ENCODE measurements around the gene FAM177B. TPM values are rescaled to one million over a fixed set of nuclear protein-coding genes. Genes with fewer than 3 reads are reported as not detected.

Gene FAM177B
- total and polyA plus RNA-seq, 2 donors (not counting 1 experiment from before 2014, with no cell fraction given) = not detected

GRCh38 chr1:222754366-222755139 is 17.6 kb downstream of the FAM177B start:
- Histone ChIP-seq H3K4me1 (ENCODE audit: control insufficient read depth, extremely low read depth, insufficient read depth, low read length) (peaks cover 2% of the 10 kb centered on the region), H3K4me3 (replicated peaks in 1 of 4; ENCODE audit: control extremely low read depth in 1 of 4, insufficient read depth in 1 of 4, low read depth in 3 of 4, low read length in 4 of 4) (no peak overlapping the region), H4K20me1 (ENCODE audit: control insufficient read depth, extremely low read depth, insufficient read depth, low read length) (no peaks in the 10 kb centered on the region), H3K36me3 (ENCODE audit: control insufficient read depth, insufficient read depth, low read length) (no peaks in the 10 kb centered on the region), H2AFZ (ENCODE audit: low read length) (no peak overlapping the region), H3K9me3 (ENCODE audit: control insufficient read depth, insufficient read depth, low read depth, low read length) (no peaks in the 10 kb centered on the region), H3K27me3 (ENCODE audit: control insufficient read depth, insufficient read depth, low read length) (no peaks in the 10 kb centered on the region), H3K27ac (ENCODE audit: insufficient read depth, low read length) (peak overlapping the region; percentile 36), H3K79me2 (ENCODE audit: control insufficient read depth, insufficient read depth, low read length) (no peaks in the 10 kb centered on the region), H3K9ac (ENCODE audit: insufficient read depth, low read length) (no peak overlapping the region), H3K4me2 (ENCODE audit: extremely low read depth, insufficient read depth, low read length) (peak overlapping the region; percentile 66)
- TF ChIP-seq, protein P1, sequence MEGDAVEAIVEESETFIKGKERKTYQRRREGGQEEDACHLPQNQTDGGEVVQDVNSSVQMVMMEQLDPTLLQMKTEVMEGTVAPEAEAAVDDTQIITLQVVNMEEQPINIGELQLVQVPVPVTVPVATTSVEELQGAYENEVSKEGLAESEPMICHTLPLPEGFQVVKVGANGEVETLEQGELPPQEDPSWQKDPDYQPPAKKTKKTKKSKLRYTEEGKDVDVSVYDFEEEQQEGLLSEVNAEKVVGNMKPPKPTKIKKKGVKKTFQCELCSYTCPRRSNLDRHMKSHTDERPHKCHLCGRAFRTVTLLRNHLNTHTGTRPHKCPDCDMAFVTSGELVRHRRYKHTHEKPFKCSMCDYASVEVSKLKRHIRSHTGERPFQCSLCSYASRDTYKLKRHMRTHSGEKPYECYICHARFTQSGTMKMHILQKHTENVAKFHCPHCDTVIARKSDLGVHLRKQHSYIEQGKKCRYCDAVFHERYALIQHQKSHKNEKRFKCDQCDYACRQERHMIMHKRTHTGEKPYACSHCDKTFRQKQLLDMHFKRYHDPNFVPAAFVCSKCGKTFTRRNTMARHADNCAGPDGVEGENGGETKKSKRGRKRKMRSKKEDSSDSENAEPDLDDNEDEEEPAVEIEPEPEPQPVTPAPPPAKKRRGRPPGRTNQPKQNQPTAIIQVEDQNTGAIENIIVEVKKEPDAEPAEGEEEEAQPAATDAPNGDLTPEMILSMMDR (conservative IDR thresholded peaks at IDR 0.05 in 1 of 2, IDR thresholded peaks at IDR 0.05 in 1 of 2; ENCODE audit: low read depth in 1 of 2, low read length in 2 of 2) = no peak
- TF ChIP-seq EZH2 (IDR thresholded peaks at IDR 0.05; ENCODE audit: low read length, missing control alignments) = no peak
- peak; percentile 96 to 97 for DNase-seq (ENCODE audit: low read depth in 2 of 2)

DNA sequence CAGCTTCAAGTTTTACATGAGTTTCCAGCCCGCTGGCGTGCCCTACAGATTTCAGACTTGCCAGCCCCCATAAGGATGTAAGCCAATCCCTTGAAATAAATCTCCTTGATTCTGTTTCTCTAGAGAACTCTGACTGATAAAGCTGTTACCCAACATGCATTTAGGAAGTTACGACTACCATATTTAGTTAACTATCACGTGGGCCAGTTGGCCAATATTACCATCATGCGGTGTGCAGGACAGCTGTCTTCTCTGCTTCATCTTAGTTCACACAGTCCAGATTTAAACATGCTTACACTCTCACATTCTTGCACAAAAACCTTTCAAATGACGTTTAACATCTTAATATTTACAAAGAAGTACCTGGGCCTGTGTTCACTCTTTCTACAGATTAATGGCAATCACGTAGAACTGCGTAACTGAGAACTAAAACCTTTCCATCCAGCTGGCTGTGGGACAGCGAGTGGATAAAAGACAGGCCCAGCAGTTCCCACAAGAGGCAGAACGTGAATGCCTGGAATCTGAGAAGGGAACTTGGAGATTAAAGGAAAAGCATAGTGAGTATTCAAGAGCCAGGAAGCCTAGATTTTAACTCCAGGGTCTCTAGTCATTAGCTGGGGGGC is 20.8 kb downstream of the FAM177B start:
- Histone ChIP-seq H3K27ac (ENCODE audit: insufficient read depth, low read length) (no peak overlapping the region), H3K9ac (ENCODE audit: insufficient read depth, low read length) (no peak overlapping the region), H2AFZ (ENCODE audit: low read length) (no peak overlapping the region), H3K4me3 (replicated peaks in 1 of 4; ENCODE audit: control extremely low read depth in 1 of 4, insufficient read depth in 1 of 4, low read depth in 3 of 4, low read length in 4 of 4) (no peak overlapping the region), H3K9me3 (ENCODE audit: control insufficient read depth, insufficient read depth, low read depth, low read length) (no peaks in the 10 kb centered on the region), H3K4me2 (ENCODE audit: extremely low read depth, insufficient read depth, low read length) (no peak overlapping the region), H3K79me2 (ENCODE audit: control insufficient read depth, insufficient read depth, low read length) (no peaks in the 10 kb centered on the region), H3K4me1 (ENCODE audit: control insufficient read depth, extremely low read depth, insufficient read depth, low read length) (peaks cover 2% of the 10 kb centered on the region), H3K27me3 (ENCODE audit: control insufficient read depth, insufficient read depth, low read length) (no peaks in the 10 kb centered on the region), H3K36me3 (ENCODE audit: control insufficient read depth, insufficient read depth, low read length) (no peaks in the 10 kb centered on the region), H4K20me1 (ENCODE audit: control insufficient read depth, extremely low read depth, insufficient read depth, low read length) (no peaks in the 10 kb centered on the region)
- TF ChIP-seq EZH2 (IDR thresholded peaks at IDR 0.05; ENCODE audit: low read length, missing control alignments) = no peak
- TF ChIP-seq, protein P1 (conservative IDR thresholded peaks at IDR 0.05 in 1 of 2, IDR thresholded peaks at IDR 0.05 in 1 of 2; ENCODE audit: low read depth in 1 of 2, low read length in 2 of 2) = no peak
- peak in 1 of 2 donors; percentile 26 for DNase-seq (ENCODE audit: low read depth in 2 of 2)

GRCh38 chr1:222759451-222760035 is 22.5 kb downstream of the FAM177B start:
- Histone ChIP-seq H3K9me3 (ENCODE audit: control insufficient read depth, insufficient read depth, low read depth, low read length) (no peaks in the 10 kb centered on the region), H2AFZ (ENCODE audit: low read length) (no peak overlapping the region), H3K4me1 (ENCODE audit: control insufficient read depth, extremely low read depth, insufficient read depth, low read length) (peaks cover 2% of the 10 kb centered on the region), H4K20me1 (ENCODE audit: control insufficient read depth, extremely low read depth, insufficient read depth, low read length) (no peaks in the 10 kb centered on the region), H3K4me3 (replicated peaks in 1 of 4; ENCODE audit: control extremely low read depth in 1 of 4, insufficient read depth in 1 of 4, low read depth in 3 of 4, low read length in 4 of 4) (no peak overlapping the region), H3K9ac (ENCODE audit: insufficient read depth, low read length) (no peak overlapping the region), H3K36me3 (ENCODE audit: control insufficient read depth, insufficient read depth, low read length) (no peaks in the 10 kb centered on the region), H3K27me3 (ENCODE audit: control insufficient read depth, insufficient read depth, low read length) (no peaks in the 10 kb centered on the region), H3K79me2 (ENCODE audit: control insufficient read depth, insufficient read depth, low read length) (no peaks in the 10 kb centered on the region), H3K4me2 (ENCODE audit: extremely low read depth, insufficient read depth, low read length) (no peak overlapping the region), H3K27ac (ENCODE audit: insufficient read depth, low read length) (no peak overlapping the region)
- DNase-seq (ENCODE audit: low read depth in 2 of 2) = no peak
- TF ChIP-seq, protein P1 (conservative IDR thresholded peaks at IDR 0.05 in 1 of 2, IDR thresholded peaks at IDR 0.05 in 1 of 2; ENCODE audit: low read depth in 1 of 2, low read length in 2 of 2) = no peak
- no peak for TF ChIP-seq EZH2 (IDR thresholded peaks at IDR 0.05; ENCODE audit: low read length, missing control alignments)

All from fibroblast of lung (primary cell).